NCI-H748 treated with DMSO at 0.1 percent for 48 hours (cell line): ENCODE measurements around the gene FOXF1.

Experiments used
- DNase-seq: peaks from one replicate; lab custom pipeline; 2025; lab: John Stamatoyannopoulos, UW

FOXF1 gene

DNA sequence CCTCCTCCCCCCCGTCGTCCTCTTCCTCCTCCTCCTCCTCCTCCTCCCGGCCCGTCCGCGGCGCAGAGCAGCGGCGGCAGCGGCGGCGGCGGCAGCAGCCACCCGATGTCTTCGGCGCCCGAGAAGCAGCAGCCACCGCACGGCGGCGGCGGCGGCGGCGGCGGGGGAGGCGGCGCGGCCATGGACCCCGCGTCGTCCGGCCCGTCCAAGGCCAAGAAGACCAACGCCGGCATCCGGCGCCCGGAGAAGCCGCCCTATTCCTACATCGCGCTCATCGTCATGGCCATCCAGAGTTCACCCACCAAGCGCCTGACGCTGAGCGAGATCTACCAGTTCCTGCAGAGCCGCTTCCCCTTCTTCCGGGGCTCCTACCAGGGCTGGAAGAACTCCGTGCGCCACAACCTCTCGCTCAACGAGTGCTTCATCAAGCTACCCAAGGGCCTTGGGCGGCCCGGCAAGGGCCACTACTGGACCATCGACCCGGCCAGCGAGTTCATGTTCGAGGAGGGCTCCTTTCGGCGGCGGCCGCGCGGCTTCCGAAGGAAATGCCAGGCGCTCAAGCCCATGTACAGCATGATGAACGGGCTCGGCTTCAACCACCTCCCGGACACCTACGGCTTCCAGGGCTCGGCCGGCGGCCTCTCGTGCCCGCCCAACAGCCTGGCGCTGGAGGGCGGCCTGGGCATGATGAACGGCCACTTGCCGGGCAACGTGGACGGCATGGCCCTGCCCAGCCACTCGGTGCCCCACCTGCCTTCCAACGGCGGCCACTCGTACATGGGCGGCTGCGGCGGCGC, at the start of gene FOXF1:
Gene FOXF1 (plus strand): TSS at position 63 of the 797 bp plus-strand sequence. CDS start 43 bp downstream, at position 106.
- DNase-seq: no peak

DNA sequence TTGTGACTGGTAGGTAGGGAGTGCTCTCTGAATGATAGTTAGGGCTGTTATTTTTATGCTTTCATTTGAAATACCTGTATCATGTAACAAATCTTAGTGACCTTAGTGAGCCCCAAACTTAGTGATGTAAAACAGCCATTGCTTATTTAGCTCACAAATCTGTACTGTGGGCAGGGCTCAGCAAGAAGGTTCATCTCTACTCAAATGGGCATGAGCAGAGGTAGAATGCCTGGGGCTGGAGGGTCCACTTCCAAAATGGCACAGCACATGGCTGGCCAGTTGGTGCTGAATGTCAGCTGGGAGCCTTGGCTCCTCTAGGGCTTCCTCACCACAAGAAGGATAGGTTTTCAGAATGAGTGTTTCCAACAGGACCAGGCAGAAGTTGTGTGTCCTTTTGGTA, 49.3 kb upstream of the FOXF1 start:
- DNase-seq: no peak

DNA sequence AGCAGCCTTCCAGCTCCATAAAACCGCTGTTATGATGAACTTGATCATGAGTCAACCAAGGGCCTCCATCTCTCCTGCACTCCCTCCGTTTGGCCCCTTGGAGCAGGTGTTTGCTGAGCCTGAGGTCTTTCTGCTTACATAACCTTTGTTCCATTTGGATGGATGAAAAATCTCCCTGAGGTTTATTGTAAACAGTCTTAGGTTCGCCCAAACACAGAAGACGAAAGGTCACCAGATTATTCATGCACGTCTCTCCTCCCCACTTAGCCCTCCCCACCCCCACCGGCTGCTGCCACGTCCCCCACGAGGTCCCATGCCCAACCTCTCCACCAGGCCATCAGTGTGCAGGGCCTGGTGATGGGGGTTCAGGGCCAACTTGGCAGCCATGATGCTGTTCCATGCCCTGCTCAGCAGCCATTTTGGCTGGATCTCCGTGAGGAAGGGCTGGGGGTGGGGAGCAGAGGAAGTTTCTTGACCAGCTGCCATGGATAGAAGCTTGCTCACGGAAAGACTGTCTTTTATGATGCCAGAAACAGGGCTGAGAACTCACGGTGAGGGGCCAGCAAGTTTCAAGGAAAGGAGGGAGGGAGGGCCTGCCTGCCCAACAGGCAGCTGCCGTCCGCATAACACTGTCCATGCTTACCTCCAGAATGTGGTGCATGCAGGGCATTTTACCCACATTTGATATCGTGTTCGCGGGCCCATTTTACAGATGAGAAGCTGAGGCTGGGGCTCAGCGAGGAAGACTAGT, 47.8 kb upstream of the FOXF1 start:
- DNase-seq: no peak

DNA sequence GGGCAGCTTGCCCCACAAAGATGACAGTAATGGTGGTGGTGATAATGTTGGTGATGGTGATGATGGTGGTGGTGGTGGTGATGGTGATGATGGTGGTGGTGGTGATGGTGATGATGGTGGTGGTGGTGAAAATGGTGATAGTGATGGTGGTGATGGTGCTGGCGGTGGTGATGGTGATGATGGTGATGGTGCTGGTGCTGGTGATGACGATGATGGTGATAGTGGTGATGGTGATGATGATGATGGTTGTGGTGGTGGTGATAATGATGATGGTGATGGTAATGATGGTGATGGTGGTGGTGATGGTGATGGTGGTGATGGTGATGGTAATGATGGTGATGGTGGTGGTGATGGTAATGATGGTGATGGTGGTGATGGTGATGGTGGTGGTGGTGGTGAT, 46.3 kb upstream of the FOXF1 start:
- DNase-seq: no peak

DNA sequence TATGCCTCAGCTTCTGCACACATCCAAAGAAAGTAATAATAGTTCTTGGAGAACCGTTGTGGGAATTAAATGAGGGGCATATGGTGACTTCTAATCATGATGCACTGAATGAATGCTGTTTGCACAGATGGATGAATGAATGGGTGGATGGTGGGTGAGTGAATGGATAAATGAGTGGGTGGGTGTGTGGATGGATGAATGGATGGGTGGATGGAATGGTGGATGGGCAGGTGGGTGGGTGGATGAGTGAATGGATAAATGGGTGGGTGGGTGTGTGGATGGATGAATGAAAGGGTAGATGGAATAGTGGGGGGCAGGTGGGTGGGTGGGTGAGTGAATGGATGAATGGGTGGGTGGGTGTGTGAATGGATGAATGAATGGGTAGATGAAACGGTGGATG, 44.9 kb upstream of the FOXF1 start:
- DNase-seq: no peak

DNA sequence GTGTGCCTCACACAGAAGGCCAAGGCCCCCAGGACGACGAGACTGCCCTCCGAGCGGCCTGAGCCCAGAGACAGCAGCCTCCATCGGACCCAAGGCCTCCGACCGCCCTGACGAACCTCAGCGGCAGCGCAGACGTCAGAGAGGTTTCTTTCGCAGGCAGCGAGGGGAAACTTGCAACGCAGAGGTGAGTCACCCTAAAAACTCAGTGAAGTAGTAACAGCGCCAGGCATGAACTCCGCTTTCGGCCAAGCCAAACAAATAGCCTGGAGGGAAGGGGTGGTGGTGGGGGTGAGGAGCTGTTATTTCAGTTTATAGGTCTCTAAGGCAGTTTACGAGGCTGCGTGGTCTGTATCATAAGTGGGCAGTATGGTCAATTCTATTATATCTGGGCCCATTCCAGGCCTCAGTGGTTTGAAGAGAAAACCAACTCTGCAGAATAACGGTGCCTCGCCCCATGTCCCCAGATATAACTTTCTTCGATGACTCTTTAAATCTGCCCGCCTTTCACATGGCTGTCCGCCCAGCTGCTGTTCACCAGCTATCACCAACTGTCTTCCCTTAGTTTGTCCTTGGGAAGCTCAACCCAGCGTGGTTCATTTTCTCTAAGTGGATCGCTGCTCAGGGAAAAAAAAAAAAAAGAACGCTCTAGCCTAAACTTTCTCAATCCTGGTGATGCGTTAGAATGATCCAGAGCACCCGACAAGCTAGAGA, 43.5 kb upstream of the FOXF1 start:
- no peak for DNase-seq

DNA sequence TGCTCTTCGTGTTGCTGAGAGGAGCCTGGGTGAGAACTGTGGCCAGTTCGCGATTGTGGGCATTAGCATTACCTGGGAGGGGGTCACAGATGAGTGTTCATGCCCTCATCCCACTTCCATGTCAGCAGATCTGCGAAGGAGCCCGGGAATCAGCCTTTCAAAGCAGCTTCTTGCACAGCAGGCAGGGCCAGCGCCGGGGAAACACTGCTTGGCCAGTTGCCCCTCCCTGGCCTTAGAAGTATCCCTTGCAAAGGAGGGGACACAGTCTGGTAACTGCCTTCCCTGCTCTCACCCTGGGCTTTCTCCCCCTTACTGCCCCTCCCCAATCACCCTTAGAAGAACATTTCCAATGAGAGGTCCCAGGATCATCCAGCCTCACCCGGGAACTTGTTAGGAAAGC, 42.8 kb upstream of the FOXF1 start:
- DNase-seq: no peak

DNA sequence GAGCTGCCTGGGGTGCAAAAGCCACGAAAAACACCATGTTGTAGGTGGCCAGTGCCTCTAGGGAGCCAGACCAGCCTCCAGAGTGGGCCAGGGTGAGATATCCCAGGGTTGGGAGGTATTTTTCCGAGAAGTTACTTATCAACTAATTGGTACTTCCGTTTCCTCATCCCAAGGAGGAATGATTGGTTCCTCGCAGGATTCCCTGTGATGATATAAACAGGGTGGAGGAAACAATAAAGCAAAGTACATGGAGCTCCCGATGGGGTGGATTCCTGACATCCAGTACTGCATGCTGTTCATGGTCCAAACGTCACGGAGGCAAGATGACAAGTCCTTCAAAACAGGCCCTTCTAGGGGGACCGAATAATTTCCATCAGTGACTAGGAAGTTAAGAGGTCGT, 39.4 kb upstream of the FOXF1 start:
- no peak for DNase-seq

DNA sequence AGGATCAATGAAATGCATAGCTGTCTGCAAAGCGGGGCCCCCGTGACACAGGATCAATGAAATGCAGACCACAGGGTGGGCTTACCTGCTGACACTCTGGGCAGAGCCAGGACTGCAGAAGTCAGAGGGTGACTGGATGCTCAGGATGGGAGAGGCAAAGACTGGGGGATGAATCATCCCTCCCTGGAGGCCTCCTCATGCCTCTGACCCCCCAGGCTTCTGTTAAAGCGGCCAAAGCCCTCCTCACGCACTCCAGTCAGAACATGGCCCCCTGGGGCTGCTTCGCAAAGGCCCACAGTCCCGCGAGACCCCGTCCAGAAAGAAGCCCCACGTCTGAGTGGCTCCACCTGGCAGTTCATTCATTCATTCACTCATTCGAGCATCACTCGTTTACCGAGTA, 38.4 kb upstream of the FOXF1 start:
- no peak for DNase-seq

DNA sequence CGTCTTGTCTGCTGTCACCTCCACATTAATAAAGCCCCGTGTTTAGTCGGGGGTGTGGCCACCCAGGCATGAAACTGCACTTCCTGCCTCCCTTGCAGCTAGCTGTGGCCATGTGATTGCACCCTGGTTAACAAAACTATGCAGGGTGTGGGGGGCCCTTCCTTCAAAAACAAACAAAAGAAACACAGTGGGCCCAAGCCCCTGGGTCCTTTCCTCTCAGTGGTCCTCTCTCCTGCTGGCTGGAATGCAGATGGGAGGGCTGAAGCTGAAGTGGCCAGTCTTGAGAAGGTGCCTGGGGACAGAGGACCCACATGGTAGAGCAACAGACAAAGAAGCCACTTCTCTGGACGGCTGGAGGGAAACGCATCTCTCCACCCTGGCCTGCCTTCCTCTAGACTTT, 38.0 kb upstream of the FOXF1 start:
- no peak for DNase-seq

DNA sequence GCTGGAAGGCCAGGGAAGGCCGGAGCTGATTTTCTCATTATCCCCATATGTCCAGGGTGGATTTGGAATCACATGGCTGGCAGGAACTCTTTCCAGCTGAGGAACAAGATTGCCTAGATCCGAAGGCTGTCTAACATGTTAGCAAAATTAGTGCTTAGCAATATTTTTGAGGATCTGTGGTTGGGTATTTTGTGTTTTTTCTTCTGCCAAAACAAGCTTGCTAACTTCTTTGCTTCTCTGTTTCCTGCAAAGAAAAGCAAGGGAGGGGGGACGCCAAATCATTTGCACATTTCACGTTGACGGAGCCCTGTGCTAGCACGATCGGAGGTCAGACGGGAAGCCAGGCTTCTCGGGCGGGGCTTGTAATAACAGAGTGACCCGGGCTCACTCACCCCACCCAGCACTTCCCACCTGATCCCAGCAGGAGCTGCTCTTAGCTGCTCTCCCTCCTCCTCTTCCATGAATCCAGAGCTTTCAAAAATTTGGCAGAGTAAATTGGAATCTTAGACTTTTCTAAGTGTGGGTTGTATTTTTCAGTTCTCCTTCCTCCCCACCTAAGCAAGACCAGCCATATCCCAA, 33.3 kb upstream of the FOXF1 start:
- no peak for DNase-seq

DNA sequence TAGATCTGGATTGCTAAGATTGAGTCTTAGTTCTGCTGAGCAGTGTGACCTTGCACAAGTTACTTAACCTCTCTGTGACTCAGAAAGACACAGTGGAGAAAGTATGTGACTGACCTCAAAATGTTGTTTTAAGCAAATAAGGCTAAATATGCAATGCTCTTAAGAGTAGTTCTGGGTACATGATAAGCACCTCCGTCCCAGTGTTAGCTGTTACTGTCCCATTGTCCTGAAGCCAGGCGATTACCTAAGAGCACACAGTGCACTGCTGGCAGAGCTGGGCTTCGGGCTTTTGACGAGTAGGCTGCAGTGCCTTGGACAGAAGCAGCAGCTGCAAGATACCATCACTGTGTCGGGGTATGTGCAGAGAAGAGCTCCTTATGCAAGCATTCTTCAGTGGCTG, 32.7 kb upstream of the FOXF1 start:
- no peak for DNase-seq

DNA sequence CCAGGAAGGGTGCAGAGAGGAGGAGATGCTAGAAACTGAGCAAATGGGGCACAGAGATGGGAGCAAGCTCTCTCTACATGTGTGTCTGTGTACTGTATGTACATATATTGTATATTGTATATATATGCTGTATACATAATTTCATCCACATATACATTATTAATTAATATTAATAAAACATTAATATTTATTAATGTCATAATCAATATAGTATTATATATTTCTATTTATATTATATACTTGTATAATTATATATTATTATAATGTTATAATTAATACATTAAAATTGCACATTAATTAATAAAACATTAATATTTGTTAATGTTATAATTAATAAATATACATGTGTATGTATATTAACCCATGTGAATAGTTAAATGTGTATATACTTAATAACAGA, 31.5 kb upstream of the FOXF1 start:
- no peak for DNase-seq

DNA sequence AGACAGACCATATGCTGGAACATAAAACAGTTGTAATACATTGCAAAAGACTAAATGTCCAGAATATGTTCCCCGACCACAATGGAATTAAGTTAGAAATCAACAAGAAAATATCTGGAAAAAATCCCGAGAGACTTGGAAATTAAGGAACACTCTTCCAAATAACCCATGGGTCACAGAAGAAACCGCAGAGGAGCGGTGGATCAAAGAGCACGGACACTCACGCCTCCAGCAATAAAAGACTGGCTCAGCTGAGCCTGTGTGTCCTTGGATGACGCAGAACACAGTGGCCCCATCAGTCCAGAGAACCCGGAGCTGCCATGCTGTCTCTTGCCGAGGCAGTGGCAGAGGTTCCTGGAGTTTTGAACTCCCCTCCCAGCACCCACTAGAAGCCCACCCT, 30.9 kb upstream of the FOXF1 start:
- DNase-seq: no peak

DNA sequence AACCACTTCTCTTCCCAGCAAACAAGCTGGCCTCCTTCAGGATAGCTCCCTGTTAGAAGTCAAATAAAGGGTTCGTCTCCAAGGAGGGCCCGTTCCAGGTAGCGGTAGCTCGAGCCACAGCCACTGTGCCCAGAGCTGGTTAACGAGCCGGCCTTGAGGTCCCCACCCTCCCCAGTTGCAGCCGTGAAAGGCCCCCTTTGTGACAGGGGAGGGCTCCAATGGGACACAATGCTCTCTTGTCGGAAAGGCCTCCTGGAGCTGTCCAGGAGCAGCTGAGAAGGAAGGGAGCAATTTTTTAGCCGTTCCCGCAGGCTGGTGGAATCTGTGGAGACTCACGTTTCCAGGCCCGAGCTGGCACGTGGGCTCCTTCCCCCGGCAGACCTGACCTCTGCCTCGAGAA, 29.9 kb upstream of the FOXF1 start:
- no peak for DNase-seq

DNA sequence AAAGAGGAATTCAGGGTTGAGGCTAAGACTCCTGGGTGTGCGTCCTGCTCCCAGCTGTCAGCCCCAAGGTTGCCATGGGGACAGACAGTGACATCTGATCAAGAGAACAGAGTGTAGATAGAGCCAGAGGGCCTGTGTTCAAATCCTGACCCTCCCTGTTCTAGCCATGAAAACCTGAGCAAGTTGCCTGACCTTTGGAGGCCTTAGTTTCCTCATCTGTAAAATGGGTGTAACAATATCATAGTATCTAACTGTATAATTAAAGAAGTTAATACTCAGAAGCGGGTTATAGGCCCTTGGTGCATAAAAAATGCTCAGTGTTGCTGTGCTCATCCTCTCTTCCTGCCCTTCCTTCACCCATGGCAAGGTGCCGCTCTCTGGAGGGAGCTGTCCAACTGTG, 28.7 kb upstream of the FOXF1 start:
- DNase-seq: no peak

DNA sequence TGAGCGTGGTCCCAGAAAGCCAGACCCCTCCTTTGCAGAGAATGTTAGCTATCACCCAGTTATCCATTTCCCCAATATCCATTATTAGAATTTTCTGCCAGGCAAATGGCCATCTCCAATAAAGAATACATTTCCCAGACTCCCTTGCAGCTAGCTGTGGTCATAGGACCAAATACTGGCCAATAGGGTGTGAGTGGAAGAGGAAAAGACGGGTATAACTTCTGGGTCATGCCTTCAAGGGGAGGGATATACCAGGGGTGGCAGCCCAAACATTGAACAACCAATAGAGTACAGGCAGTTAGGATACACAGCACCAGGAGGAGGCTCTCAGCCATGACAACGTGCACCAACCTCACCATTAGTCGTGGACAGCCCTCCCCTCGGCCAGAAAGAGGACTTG, 26.1 kb upstream of the FOXF1 start:
- DNase-seq: no peak

DNA sequence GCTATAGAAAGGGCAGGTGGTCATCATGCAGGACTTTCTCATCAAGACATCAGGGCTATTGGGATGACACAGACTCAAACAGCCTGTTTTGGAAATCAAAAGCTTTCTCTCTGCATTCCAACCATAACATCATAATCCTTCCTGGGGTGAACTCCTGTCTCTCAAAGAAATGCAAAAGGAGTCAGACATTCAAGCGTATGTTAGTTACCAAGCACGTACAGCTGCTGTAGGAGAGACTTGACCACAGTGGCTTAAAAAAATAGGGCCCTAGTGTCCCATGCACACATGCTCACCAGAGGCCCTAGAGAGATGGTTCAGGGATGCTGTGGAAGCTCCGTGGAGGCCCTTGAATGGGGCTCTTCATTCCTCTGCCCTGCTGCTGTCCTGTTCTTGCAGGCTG, 24.6 kb upstream of the FOXF1 start:
- no peak for DNase-seq

DNA sequence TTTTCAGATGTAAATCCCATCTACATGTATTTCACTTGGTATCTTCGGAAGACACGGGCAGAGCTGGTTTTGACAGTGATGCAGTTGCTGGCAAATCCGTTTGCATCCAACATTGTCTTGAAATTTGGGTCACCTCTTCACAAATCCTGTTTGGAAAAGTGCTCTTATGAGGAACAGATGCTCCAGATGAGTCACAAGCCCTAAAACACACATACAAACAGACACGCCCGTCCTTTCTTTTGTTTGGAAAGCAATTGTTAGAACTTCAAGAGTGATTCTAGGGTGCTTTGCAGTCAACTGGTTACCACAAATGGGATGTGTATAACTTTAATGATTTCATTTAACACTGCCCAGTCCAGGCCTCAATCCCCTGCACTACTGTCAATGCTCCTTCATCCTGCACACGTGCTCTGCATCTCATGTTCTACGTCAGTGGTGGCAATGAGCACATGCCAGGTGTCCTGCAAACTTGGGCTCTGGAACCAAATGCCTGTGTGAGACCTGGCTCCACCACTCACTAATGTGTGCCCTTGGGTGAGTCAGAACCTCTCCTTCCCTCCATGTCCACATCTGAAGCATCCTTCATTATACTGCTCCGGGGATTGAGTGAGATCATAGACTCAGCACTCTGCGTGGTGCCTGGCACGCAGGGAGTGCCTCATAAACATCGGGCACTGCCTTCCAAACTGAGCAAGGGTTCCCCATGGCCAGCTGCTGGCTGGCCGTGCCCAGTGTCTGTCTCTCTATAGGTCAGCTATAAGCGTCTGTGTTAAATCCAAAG, 19.3 kb upstream of the FOXF1 start:
- DNase-seq: no peak

DNA sequence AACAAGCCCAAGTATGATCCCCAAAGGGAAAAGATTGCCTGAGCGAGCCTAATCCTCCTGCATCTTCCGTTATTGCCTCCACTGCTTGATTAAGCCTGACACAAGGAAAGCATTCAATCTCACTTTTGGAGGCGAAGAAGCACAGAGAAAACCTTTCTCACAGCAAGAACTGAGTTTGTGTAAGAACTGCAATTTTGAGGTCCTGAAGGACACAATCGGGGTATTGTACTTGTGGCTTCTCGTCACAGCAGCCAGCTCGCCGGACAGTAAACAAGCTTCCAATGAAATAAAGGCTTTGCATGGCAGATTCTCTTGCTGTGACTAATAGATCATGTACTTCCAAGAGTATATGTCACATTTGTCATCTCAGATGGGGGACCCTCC, 18.7 kb upstream of the FOXF1 start:
- no peak for DNase-seq

DNA sequence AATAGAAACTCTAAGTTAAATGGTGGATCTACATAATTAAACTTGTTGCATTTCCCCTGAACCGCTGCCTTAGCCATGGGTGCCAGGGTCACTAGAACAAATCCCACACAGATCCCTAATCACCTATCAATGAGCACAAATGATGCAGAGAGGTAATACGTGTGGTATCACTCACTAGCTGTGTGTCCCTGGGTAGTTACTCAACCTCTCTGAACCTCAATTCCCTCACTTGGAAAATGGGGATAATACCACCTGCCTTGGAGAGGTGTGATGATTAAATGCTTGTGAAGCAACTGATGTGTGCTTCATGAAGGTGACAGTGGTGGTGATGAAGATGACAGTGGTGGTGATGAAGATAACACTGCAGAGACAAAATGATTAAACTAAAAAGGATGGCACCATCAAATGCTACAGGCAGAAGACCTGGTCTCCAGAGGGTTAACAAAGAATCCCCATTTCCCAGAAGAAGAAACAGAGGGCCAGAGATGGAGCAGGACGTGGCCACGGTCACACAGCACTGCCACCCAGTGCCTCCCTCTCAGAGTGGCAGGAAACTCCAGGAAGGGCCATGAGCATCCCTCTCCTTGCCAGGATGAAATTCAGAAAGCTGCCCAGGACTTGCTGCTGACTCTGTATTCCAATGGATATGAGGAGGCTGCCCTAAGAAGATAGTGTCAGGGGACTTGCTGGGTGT, 17.9 kb upstream of the FOXF1 start:
- no peak for DNase-seq
